ENCODE results near the gene B9D2.
"Not testable (repeated sequence)": the region's sequence is repeated elsewhere in the genome, so short reads cannot be mapped to it uniquely, and the experiment has no call there.

B9D2 gene, protein sequence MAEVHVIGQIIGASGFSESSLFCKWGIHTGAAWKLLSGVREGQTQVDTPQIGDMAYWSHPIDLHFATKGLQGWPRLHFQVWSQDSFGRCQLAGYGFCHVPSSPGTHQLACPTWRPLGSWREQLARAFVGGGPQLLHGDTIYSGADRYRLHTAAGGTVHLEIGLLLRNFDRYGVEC

DNA sequence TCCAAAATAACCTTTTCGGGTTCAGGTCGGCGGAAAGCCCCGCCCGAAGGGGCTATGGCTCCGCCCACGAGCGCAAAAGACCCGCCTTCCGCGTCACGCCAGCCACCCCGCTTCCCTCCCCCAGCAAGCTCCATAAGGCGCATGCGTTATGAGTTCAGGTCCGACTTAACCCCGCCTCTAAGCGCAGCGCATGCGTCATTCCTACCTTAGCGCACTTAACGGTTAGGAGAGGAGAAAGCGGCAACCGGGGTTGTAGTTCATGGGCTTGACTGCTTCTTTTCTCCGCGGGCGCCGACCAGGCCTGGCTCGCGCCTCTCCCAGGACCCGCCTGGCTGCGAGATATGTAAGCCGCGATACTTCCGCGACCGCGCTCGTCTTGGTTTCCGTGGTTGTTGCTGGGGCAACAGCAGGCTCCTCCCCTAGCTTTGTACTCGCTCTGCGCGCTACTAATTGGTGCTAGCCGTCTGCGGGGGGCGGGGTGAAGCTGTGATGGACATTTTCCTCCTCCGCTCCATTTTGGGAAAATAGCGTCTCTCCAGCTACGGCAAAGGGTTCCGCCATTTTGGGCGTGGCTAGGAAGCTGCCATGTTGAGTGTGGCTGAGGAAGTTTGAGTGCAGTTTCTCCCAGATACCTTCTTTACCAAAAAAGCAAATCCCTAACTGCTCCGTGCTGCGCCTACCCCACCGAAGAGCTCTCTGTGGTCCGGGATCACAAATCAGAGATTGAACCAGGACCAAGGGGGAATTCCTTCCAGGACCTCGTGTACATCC, at the start of gene B9D2:
Gene B9D2, minus strand, starts transcription at position 397 of the 771 bp plus-strand sequence. CDS start 630 bp downstream, outside the sequence.
- peak; percentile 97 for DNase-seq

DNA sequence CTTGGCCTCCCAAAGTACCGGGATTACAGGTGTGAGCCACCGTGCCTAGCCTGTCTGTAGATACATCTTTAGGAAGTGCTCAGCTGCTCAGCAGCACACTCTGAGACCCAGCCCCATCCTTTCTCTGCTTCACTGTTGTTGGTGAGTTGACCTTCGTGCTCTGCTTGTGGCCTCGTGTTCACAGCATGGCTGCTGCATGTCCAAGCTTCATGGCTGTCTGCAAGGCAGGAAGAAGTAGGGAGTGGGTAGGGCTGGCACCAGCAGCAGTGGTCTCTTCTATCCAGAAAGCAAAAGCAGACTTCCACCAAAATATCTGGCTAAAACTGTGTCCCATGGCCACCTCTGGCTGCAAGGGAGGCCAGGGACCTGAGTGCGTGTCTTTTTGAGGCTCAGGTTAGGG, 49.0 kb upstream of the B9D2 start:
- DNase-seq: no peak

DNA sequence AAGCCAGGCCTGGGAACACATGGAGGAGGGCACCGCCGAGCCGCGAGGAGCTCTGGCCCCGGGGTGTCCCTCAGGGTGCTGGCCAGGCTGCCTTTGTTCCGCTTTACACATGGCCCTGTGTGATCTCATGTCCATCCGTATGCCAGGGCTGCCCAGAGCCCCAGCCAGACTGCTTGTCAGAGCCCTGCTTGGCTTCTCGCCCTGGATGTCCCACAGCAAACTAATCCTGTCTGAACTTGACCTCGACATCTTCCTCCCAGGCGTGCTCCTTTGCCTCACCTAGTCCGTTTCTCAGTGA, 48.0 kb upstream of the B9D2 start:
- no peak for DNase-seq

DNA sequence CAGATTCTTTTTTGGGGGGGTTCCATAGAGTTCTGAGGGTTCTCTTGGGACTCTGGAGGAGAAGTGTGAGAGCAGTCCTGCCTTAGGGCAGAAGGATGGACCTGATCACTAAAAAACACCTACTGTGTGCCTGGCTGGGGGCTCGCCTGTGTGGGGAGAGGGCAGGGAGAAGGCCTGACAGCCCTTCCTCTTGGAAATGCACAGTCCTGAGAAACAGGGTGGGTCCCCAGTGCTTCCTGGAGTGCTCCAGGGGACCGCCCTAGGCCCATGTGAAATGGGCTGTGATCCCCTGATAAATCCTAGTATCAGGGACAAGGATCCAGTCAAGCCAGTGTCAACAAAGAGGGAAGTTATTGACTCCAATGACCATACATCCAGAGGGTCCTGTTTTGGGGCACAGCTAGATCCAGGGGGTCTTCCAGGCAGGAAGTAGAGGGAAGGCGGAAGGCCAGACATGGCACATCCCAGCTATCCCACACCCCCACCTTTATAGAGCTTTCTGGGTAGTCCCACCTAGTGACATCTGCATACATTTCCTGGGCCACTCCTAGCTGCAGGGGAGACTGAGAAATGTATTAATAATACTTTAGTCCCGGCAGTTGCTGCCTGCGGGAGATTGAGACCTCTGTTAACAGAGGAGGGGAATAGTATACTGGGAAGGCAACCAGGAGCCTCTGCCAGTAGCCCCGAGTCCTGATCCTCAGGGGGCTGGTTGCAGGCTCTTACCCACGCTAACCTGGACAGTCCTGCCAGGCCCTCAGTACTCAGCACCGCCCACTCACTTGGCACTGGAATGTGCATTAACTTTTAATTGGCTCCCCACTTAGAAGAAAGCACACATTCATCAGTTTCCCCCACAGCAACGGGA, 47.4 kb upstream of the B9D2 start:
- DNase-seq: no peak

DNA sequence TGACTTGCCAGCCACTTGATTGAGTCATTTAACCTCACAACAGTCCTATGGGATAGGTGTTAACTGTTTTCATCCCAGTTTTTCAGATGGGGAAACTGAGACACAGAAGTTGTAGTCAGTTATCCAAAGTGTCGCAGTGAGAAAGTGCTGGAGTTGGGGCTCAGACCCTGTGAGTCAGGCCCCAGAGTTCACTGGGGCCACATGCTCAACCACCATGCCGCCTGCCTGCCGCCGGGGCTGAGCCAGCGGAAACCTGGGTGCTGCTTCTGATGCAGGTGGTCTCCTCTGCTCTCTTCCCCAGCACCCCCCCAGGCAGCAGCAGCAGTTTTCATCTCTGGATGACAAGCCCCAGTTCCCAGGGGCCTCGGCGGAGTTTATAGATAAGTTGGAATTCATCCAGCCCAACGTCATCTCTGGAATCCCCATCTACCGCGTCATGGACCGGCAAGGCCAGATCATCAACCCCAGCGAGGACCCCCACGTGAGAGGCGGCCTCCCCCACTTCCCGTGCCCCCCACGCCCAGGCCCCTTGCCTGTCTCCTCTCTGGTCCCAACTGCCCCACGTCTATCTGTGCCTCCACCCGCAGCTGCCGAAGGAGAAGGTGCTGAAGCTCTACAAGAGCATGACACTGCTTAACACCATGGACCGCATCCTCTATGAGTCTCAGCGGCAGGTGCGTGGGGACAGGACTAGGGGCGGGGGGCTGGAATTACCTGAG, 46.5 kb upstream of the B9D2 start:
- DNase-seq: no peak

DNA sequence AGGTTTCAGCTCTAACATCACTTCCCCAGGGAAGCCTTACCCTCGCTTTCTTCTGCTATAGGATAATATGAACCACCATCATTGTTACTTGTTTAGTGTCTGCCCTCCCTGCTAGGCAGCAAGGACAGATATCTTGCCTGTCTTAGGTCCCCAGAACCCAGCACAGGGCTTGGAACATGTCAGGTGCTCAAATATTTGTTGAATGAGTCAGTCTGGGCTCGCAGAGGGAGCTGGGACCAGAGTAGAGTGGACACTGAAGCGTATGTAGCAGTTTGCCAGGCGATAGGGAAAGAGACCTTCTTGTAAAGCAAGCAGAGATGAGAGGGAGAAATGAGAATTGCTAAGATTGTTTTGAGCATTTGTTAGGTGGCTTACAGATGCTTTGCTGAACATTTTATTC, 45.3 kb upstream of the B9D2 start:
- DNase-seq: no peak

DNA sequence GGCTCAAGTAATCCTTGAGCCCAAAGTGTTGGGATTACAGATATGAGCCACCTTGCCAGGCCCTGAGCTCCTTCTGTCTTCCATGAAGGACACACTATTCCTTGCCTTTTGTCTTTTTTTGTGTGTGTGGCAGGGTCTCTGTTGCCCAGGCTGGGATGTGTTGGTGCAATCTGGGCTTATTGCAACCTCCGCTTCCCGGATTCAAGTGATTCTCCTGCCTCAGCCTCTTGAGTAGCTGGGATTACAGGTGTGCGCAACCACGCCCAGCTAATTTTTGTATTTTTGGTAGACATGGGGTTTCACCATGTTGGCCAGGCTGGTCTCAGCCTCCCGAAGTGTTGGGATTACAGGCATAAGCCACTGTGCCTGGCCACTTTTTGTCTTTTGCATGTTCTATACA, 44.9 kb upstream of the B9D2 start:
- not testable (repeated sequence) for DNase-seq

DNA sequence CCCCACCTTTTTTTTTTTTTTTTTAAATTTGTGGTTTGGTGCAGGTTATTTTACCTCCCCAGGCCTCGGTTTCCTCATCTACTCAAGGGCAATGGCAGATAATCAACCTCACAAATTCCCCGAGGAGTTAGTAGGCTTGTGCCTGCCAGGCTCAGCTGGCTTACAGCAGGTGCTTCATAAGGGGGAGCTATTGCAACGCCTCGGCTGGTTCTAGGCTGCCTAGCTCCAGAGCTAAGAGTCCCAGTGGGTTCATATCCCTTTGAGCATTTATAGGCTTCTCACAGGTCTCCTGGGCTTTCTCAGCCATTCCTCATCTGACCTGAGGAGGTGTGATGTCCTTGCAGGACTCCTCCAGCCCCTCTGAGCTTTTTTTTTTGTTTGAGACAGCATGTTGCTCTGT, 44.3 kb upstream of the B9D2 start:
- DNase-seq: no peak

DNA sequence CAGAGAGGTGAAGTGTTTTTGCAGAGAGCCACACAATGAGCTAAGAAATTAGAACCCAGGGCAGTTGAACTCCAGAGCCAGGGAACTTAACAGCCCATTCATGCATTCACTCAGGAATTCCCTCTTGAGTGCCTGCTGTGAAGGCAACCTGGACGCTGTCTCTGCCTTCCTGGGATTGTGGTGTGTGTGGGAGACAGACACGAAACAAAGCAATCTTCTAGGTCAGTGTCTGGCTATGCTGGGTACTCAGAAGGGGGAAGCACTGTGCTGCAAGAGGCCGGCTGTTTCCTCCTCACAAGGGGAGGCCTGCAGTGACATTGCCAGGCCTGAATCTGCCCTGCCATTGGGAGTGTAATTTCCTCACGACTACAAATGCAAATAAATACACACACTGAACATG, 43.3 kb upstream of the B9D2 start:
- peak; percentile 92 to 95 for DNase-seq

DNA sequence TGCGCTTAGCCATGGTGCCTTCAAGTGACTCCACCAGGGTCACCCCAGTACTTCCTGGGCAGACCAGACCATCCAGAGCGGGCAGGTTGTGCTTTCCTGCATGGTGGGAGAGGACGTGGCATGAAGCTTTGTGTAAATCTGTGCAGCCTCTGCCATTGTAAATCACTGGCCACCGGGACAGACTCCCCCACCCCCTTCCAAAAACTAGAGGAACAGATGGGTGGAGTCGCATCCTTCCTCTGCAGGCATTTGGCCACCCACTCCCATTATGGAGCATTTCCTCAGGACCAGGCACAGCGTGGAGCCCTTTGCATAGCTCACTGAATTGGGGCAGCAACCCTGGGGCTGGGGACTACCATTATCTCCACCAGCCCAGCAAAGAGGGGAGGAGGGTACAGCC, 41.8 kb upstream of the B9D2 start:
- DNase-seq: no peak

DNA sequence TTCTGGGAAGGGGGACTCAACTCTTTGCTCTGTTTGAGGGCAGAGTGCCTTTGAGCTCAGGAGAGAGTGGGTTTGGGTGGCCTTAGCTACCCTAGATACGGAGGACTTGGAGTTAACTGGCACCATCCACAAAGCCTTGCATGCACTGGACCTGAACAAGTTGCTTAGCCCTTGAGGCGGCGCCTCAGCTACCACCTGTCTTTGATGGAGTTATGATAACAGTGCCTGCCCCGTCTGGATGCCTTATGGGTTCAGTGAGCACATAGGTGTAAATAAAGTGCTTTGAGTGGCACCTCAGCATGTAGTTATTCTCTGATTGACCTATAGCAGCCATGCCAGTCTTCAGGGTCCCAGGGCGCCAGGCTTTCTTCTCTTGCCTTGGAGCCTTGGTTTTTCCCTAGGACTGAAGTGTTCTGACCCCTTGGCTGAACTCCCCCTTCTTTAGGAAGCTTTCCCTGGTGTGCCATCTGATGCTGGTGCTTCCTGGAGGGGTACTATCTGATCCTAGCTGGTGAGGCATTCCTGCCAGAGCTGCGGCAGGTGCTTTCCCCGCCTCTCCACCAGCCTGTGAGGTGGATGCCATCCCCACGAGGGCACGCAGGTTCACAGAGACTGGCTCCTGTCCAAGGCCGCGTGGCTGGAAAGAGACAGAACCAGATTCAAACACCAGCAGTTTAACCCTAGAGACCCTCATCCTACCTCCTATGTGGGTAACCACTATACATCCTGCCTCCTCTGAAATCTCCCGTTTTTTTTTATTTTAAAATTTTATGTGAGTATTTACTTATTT, 39.4 kb upstream of the B9D2 start:
- no peak for DNase-seq

DNA sequence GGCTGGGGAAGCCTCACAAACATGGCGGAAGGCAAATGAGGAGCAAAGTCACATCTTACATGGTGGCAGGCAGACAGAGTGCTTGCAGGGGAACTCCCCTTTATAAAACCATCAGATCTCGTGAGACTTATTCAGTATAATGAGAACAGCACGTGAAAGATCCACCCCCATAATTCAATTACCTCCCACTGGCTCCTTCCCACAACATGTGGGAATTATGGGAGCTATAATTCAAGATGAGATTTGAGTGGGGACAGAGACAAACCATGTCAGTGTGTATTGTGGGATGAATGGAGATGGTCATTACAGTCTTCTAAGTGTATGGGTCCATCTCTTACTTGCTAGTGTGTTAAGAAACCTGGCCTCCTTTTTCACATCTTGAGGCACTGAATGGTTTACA, 38.1 kb upstream of the B9D2 start:
- DNase-seq: no peak

DNA sequence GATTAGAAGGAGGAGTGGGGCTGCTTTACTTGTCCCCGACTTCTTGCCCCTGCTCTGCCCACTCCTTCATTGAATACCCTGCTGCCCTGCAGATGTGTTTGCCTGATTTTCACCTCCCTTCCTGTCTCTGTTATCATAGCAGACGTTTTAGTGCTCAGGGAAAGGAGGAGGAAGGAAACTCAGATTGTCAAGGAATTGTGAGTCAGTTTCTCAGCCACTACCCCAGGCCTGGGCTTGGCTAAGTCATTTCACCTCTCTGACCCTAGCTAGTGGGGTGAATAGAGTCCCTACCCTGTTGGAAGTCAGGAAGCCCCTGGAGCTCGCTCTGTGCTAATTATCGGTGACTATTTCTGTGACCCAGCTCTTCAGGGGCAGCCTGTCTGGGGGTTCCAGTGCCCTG, 37.5 kb upstream of the B9D2 start:
- DNase-seq: no peak

DNA sequence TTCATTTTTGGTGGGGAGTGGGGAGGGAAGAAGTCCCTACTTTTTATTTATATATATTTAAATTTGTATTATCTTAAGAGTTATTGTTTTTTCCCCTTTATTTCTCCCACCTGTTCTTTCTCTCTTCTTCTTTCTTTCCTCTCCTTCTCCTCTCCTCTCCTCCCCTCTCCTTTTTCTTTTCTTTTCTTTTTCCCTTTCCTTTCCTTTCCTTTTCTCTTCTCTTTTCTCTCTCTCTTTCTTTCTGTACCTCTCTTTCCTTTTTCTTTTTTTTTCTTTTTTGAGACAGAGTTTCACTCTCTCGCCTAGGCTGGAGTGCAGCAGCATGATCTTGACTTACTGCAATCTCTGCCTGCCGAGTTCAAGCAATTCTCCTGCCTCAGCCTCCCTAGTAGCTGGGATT, 35.6 kb upstream of the B9D2 start:
- no peak for DNase-seq

DNA sequence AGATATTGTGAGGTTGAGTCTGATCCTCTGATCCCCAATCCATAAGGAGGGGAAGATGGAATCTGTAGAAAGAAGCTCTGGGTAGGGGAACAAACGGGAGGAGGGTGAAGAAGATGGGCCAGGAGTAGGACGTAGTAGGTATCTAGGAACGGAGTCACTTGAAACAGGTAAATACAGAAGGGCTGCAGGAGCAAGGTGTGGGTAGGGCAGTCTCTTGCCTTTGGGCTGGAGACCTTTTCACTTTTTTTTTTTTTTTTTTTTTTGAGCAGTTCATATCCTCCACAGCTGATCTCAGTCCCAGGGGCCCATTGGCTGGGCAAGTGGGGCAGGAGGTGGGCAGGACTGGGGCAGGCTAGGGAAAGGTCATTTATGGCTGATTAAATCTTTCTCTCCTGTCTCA, 35.1 kb upstream of the B9D2 start:
- no peak for DNase-seq

DNA sequence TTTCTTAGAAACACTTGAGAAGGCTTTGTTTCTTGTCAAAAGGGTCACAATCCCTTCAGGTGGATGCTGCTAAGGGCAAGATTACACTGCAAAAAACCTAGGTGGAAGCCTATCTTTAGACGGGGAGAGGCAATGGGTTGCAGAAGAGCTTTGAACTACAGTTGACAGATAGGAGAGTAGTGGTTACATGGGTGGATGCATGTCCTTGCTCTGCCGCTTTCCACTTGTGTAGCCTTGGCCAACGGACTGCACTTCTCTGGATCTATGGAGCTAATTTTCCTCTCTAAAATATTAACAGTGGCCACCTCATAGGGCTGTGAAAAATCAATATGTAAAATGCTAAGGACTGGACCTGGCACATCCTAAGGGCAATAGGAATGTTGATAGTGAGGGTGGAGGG, 34.6 kb upstream of the B9D2 start:
- DNase-seq: no peak

DNA sequence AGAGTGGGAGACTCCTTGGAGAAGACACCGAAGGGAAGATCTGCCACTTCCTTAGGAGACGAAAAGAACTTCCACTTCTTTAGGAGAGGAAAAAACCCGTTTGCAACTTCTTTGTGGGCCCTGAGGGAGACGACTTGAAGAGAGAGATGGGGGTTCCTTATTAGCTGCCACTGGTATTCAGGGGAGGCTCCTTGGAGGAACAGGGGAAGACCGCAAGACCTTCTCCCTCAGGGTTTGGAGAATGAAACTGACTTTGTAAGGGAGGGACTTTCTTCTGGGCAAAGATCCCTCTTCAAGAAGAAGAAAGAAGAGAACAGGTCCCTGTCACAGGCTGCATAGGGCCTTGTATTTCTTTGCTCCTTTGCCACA, 34.1 kb upstream of the B9D2 start:
- no peak for DNase-seq

DNA sequence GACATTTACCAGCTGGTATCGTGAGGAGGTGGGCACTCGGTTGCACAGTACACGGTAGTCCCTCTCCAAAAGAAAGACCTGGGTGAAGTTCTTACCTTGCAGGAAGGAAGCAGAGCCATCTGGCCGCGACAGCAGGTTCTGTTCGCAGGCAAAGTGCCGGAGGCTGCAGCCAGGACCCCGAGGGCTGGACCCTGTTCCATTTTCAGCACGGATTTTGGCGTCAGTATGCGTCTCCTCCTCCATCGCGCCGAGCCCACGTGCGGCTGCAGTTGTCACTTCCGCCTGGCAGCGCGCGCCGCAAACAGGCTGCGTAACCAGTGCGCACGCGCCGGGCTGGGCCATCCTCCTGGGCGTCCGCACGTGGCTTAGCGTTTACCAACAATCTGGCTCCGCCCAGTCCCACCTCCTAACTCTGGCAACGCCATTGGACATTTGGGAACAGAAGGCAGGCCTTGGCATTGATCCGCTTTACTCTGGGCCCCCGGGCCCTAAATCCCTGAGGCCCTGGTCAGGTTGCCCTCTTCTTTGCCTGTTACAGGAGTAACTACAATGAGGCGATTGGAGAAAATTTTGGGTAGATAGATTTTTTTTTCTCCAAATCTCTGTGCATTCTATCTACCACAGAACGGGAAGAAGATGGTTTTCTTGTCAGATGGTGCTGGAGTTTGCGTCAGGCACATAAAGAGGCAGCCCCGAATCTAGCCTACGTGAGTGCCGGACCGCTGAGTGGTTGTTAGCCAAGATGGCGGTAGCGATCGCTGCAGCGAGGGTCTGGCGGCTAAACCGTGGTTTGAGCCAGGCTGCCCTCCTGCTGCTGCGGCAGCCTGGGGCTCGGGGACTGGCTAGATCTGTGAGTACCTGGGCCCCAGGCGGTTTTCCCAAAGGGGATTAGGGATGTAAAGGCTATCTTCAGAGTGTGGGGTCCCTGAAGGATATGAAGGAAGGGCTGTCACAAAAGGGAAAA, 33.4 kb upstream of the B9D2 start, which contains the start of the genes BCKDHA and EXOSC5:
Gene BCKDHA, plus strand, starts transcription at position 733 of the 964 bp plus-strand sequence. Its CDS starts 10 bp downstream, at position 743.
Gene EXOSC5, minus strand, starts transcription at position 274 of the 964 bp plus-strand sequence. Its CDS starts 31 bp downstream, at position 243.
- peak; percentile 98 to 99 for DNase-seq

DNA sequence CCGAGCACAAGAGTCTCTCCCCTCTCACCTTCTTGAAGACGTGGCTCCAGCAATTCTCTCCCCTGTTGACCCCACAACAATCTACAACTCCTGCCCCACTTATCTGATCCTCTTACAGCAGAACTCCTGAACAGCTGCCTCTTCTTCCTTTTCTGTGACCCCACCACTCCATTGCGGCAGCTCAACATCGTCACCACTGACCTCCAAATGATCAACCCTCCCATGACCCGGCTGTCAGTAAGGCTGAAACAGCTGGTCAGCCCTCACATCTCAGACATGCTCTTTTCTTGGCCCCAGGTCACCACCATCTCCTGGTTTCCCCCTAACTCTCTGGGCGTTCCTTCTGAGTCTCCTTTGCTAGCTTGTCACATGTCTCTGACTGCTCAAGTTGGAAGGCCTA, 31.4 kb upstream of the B9D2 start:
- DNase-seq: no peak

DNA sequence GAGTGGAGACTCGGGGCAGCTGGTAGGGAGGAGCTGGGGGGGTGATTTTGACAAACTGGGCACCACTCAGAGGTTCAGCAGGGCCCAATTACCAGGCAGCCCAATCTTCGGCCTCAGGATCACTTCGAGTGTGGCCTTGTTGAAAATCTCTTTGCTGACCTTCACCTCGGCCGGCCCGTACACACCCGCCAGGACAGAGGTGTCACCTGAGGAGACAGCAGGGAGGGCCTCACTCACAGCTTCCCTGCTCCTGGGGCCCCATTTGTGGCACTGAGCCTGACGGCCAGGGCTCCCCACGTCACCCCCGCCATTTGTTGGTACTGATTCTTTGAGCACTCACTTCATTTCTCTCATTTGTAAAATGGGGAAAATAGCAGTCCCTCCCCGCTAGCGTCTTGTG, 28.8 kb upstream of the B9D2 start:
- DNase-seq: no peak

DNA sequence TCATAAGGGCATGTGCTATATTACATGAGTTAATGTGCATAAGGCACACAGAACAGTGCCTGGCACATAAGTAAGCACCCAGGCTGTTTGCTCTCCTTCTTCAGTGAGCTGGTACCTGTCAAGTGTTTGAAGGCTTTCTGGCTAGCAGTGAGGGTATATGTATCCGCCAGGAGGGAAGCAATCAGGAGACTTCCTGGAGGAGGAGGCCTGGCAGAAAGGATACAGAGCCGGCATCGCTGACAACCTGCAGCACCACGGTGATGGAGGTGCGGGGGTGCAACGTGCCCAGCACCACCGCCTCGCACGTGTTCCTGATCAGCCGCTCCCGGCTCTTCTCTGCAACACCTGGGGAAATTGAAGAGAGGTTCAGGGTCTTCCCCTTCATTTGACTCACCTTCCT, 27.7 kb upstream of the B9D2 start:
- DNase-seq: no peak

Data from AML-193 (cell line).